RWPE1 (cell line): Measurements from ENCODE around the gene SLIT3.
"Not testable (repeated sequence)": the region's sequence is repeated elsewhere in the genome, so short reads cannot be mapped to it uniquely, and the experiment has no call there.

ENCODE experiments used
- CTCF ChIA-PET: fragments of 350-600 bp; sonication (Branson Sonifier 250); formaldehyde crosslinking; extraction: SDS; loops from one replicate; lab custom pipeline; 2021; lab: Yijun Ruan, JAX
- POLR2A ChIA-PET: fragments of 400-600 bp; formaldehyde crosslinking; extraction: SDS; loops from one replicate; lab custom pipeline; 2020; ENCODE audit warnings: antibody characterized with exemption; ENCODE audit not compliant: low non-redundant PET; lab: Yijun Ruan, JAX
- DNase-seq: peaks from one replicate; pipeline ENCODE4 v3.0.0; 2012; ENCODE audit warnings: low spot score
- H3K27ac ChIP-seq: fragments of 450-650 bp; 2 replicates; pipeline ENCODE4 v1.5.1; 2017
- CTCF ChIP-seq: fragments of 450-650 bp; conservative IDR thresholded peaks from 2 replicates; pipeline ENCODE4 v1.5.1; 2017; ENCODE audit warnings: low read depth, mild to moderate bottlenecking

The SLIT3 gene

GRCh38 chr5:169218176-169218575 lies 82.8 kb downstream of the SLIT3 start:
- ChIA-PET POLR2A (no interaction called here), CTCF (no interaction called here)
- no peak for DNase-seq
- H3K27ac ChIP-seq = no peak overlapping the region
- no peak for TF ChIP-seq CTCF

DNA sequence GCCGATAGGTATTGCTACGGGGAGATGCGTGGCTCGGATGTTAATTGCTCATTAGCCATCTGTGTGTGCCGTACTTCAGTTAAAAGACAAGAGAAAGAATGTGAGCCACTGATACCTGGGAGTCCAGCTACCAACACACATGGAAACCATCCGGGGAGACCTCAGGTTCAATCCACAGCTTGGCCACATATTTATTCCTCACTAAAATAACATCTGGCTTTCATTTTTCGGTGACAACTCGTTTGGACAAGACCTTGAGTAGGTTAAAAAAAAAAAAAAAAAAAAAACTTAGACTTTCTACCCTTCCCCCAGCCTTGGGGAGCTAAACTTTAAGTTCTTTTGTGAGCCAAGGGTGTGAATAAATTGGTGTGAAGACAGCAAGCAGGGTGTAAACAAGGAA lies 84.1 kb downstream of the SLIT3 start:
- POLR2A ChIA-PET = no interaction called here

DNA sequence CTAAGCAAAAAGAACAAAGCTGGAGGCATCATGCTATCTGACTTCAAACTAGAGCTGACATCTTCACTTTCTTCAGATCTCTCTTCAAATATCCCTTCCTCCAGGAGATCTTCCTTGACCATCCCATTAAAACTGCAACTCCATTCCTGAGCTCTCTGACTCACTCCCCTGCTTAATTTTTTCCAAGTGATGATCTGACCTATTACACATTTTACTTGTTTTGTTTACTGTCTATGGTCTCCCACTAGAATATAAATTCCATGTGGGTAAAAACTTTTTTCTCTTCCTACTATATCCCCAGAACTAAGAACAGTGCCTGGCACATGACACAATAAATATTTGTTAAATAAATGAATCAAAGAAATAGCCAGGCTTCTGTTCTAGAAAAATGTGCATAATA lies 87.5 kb downstream of the SLIT3 start:
- CTCF ChIA-PET = no interaction called here
- POLR2A ChIA-PET = no interaction called here
- no peak for TF ChIP-seq CTCF
- H3K27ac ChIP-seq = no peak overlapping the region
- no peak for DNase-seq

More for the DNA sequence above, 84.1 kb downstream of the SLIT3 start:
- CTCF ChIA-PET = no interaction called here
- TF ChIP-seq CTCF = no peak
- DNase-seq = no peak
- no peak overlapping the region for H3K27ac ChIP-seq

DNA sequence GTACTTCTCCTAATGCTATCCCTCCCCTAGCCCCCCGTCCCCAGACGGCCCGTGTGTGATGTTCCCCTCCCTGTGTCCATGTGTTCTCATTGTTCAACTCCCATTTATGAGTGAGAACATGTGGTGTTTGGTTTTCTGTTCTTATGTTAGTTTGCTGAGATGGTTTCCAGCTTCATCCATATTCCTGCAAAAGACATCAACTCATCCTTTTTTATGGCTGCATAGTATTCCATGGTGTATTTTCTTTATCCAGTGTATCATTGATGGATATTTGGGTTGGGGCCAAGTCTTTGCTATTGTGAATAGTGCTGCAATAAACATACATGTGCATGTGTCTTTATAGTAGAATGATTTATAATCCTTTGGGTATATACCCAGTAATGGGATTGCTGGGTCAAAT lies 89.2 kb downstream of the SLIT3 start:
- CTCF ChIA-PET = interaction anchor here (0.7 kb wide), 1 partner anchor 532 kb away, joined by 3 read pairs; no protein-coding TSS in a partner anchor
- POLR2A ChIA-PET, DNase-seq, H3K27ac ChIP-seq: not testable (repeated sequence)

- H3K27ac ChIP-seq = no peak overlapping the region
- DNase-seq = no peak
- ChIA-PET POLR2A (no interaction called here), CTCF (interaction anchor here (0.6 kb wide), 1 partner anchor 371 kb away, joined by 3 read pairs; no protein-coding TSS in a partner anchor)
- no peak for TF ChIP-seq CTCF
These were observed 96.0 kb downstream of the SLIT3 start for GRCh38 chr5:169204788-169205400.

- no peak for TF ChIP-seq CTCF
- H3K27ac ChIP-seq = no peak overlapping the region
- ChIA-PET CTCF (no interaction called here), POLR2A (no interaction called here)
- DNase-seq = no peak
These were observed 98.0 kb downstream of the SLIT3 start for GRCh38 chr5:169202969-169203368.

GRCh38 chr5:169201597-169201996 lies 99.3 kb downstream of the SLIT3 start:
- ChIA-PET POLR2A (no interaction called here), CTCF (interaction anchor here (2.6 kb wide), 1 partner anchor 214 kb away, joined by 13 read pairs; no protein-coding TSS in a partner anchor)
- TF ChIP-seq CTCF = no peak
- H3K27ac ChIP-seq = no peak overlapping the region
- DNase-seq = no peak
